ENCODE measurements around the gene TCF25. TPM values are rescaled to one million over a fixed set of nuclear protein-coding genes. Genes with fewer than 3 reads are reported as not detected.

TCF25 gene
- total RNA-seq, 2 donors from 2014 or later = 166 to 247 TPM

GRCh38 chr16:89915303-89916232 is 42.2 kb downstream of the TCF25 start:
- peaks cover 12 to 26% of the 10 kb centered on the region in 2 donors for H3K4me1 ChIP-seq (ENCODE audit: control insufficient read depth in 1 of 2, low read depth in 2 of 2)
- no peaks in the 10 kb centered on the region for H3K9me3 ChIP-seq
- ATAC-seq (ENCODE audit: insufficient number of reproducible peaks, low FRiP score, low read depth) (no peak), DNase-seq (ENCODE audit: low spot score) (no peak)
- no peak overlapping the region for H3K27ac ChIP-seq
- no peak for TF ChIP-seq CTCF (IDR thresholded peaks at IDR 0.05)
- H3K27me3 ChIP-seq (replicated peaks; ENCODE audit: insufficient read depth) = no peaks in the 10 kb centered on the region
- H3K4me3 ChIP-seq = no peak overlapping the region
- peaks cover 9% of the 10 kb centered on the region for H3K36me3 ChIP-seq

GRCh38 chr16:89917773-89918452 is 44.5 kb downstream of the TCF25 start:
- Histone ChIP-seq H3K27ac (no peak overlapping the region), H3K27me3 (replicated peaks; ENCODE audit: insufficient read depth) (no peaks in the 10 kb centered on the region), H3K36me3 (no peaks in the 10 kb centered on the region), H3K4me3 (peak overlapping the region; percentile 66), H3K4me1 (ENCODE audit: control insufficient read depth in 1 of 2, low read depth in 2 of 2) (peaks cover 16 to 50% of the 10 kb centered on the region in 2 donors), H3K9me3 (no peaks in the 10 kb centered on the region)
- no peak for TF ChIP-seq CTCF (IDR thresholded peaks at IDR 0.05)
- peak; percentile 17 for ATAC-seq (ENCODE audit: insufficient number of reproducible peaks, low FRiP score, low read depth)
- DNase-seq (ENCODE audit: low spot score) = no peak

GRCh38 chr16:89918453-89919347 is 45.3 kb downstream of the TCF25 start, which contains the start of gene MC1R:
MC1R (plus strand) TSS chr16:89918862; CDS start chr16:89919259, 397 bp downstream.
- Histone ChIP-seq H3K4me1 (ENCODE audit: control insufficient read depth in 1 of 2, low read depth in 2 of 2) (peaks cover 16 to 57% of the 10 kb centered on the region in 2 donors), H3K27me3 (replicated peaks; ENCODE audit: insufficient read depth) (peaks cover 3% of the 10 kb centered on the region), H3K27ac (no peak within 1 kb of the TSS), H3K4me3 (peak within 1 kb of the TSS; percentile 66), H3K9me3 (no peaks in the 10 kb centered on the region), H3K36me3 (no peaks in the 10 kb centered on the region)
- peak; percentile 34 for TF ChIP-seq CTCF (IDR thresholded peaks at IDR 0.05)
- DNase-seq (ENCODE audit: low spot score) = no peak
- ATAC-seq (ENCODE audit: insufficient number of reproducible peaks, low FRiP score, low read depth) = no peak

GRCh38 chr16:89919535-89920406 is 46.4 kb downstream of the TCF25 start:
- Histone ChIP-seq H3K27ac (no peak overlapping the region), H3K4me3 (no peak overlapping the region), H3K4me1 (ENCODE audit: control insufficient read depth in 1 of 2, low read depth in 2 of 2) (peaks cover 20 to 61% of the 10 kb centered on the region in 2 donors), H3K27me3 (replicated peaks; ENCODE audit: insufficient read depth) (peaks cover 7% of the 10 kb centered on the region), H3K9me3 (no peaks in the 10 kb centered on the region), H3K36me3 (no peaks in the 10 kb centered on the region)
- ATAC-seq (ENCODE audit: insufficient number of reproducible peaks, low FRiP score, low read depth) (no peak), DNase-seq (ENCODE audit: low spot score) (no peak)
- TF ChIP-seq CTCF (IDR thresholded peaks at IDR 0.05) = no peak

Data from thoracic aorta (tissue), 2 donors.